ENCODE data around the gene ARMC7. TPM values are rescaled to one million over a fixed set of nuclear protein-coding genes. Genes with fewer than 3 reads are reported as not detected.

Gene ARMC7
- total and polyA plus RNA-seq, 2 of the 13 experiments (the other 11 are each of a cell fraction or from before 2014, with no cell fraction given): 3.9 to 4.2 TPM

DNA sequence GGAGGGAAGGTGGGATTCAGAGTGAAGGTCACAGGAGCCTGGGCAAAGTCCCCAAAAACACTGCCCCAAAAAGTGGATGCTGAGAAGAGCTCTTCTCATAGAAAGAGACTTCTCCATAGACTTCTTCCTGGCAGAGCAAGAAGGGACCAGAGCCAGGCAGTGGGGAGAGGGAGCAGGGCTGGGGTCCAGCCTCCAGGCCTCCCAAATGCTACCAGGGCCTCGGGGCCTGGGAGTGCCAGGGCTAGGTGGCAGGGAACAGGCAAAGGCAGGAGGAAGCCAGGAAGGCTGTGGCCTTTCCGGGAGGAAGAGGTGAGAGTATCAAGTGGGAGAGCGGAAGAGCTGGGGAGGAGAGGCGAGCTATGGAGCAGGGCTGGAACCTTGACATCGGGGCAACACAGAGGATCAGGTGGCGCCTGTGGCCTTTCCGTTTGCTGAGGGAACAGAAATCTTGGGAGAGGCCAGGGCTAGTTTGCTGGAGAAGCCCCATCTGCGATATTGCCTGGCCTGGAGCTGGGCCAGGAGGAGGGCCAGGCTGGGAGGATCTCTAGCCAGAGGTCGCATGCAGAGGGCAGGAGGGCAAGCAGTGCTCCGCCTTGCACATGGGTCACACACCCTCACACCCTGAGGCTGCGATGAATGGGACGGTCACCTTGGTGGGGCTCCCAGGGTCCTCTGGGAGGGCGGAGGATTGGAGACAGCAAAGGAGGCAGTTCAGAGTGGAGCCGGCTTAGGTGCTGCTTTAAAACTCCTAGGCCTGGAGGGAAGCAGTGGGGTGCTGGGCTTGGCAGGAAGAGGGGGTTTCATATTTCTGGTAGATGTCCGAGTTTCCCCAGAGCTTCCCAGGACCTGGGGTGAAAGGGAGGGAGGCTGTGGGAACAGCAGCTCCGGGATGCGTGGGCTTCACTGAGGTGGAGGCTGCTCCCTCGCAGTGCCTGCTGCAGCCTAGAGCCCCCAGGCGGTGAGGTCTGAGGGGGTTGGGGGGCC is 18.6 kb upstream of the ARMC7 start (continued):
- no peak for TF ChIP-seq ZBTB3 (CRISPR knock-in tag; IDR thresholded peaks at IDR 0.05; ENCODE audit: borderline replicate concordance, low read depth)
- TF ChIP-seq, protein P1, sequence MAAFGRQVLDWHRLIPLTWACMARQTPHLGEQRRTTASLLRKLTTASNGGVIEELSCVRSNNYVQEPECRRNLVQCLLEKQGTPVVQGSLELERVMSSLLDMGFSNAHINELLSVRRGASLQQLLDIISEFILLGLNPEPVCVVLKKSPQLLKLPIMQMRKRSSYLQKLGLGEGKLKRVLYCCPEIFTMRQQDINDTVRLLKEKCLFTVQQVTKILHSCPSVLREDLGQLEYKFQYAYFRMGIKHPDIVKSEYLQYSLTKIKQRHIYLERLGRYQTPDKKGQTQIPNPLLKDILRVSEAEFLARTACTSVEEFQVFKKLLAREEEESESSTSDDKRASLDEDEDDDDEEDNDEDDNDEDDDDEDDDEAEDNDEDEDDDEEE (CRISPR knock-in tag; IDR thresholded peaks at IDR 0.05): no peak
- peak; percentile 95 for TF ChIP-seq PHF21A (CRISPR knock-in tag; IDR thresholded peaks at IDR 0.05)
- TF ChIP-seq ZFP82 (CRISPR knock-in tag; IDR thresholded peaks at IDR 0.05; ENCODE audit: borderline replicate concordance): no peak
- no peak; the same call in 1 of the 2 replicates for TF ChIP-seq CENPT (CRISPR knock-in tag; IDR thresholded peaks at IDR 0.05; ENCODE audit: low read depth)
- TF ChIP-seq, protein P2, sequence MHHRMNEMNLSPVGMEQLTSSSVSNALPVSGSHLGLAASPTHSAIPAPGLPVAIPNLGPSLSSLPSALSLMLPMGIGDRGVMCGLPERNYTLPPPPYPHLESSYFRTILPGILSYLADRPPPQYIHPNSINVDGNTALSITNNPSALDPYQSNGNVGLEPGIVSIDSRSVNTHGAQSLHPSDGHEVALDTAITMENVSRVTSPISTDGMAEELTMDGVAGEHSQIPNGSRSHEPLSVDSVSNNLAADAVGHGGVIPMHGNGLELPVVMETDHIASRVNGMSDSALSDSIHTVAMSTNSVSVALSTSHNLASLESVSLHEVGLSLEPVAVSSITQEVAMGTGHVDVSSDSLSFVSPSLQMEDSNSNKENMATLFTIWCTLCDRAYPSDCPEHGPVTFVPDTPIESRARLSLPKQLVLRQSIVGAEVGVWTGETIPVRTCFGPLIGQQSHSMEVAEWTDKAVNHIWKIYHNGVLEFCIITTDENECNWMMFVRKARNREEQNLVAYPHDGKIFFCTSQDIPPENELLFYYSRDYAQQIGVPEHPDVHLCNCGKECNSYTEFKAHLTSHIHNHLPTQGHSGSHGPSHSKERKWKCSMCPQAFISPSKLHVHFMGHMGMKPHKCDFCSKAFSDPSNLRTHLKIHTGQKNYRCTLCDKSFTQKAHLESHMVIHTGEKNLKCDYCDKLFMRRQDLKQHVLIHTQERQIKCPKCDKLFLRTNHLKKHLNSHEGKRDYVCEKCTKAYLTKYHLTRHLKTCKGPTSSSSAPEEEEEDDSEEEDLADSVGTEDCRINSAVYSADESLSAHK (CRISPR knock-in tag; IDR thresholded peaks at IDR 0.05; ENCODE audit: borderline replicate concordance): no peak
- no peak for TF ChIP-seq RFX3 (CRISPR knock-in tag; IDR thresholded peaks at IDR 0.05)
- TF ChIP-seq, protein P3, sequence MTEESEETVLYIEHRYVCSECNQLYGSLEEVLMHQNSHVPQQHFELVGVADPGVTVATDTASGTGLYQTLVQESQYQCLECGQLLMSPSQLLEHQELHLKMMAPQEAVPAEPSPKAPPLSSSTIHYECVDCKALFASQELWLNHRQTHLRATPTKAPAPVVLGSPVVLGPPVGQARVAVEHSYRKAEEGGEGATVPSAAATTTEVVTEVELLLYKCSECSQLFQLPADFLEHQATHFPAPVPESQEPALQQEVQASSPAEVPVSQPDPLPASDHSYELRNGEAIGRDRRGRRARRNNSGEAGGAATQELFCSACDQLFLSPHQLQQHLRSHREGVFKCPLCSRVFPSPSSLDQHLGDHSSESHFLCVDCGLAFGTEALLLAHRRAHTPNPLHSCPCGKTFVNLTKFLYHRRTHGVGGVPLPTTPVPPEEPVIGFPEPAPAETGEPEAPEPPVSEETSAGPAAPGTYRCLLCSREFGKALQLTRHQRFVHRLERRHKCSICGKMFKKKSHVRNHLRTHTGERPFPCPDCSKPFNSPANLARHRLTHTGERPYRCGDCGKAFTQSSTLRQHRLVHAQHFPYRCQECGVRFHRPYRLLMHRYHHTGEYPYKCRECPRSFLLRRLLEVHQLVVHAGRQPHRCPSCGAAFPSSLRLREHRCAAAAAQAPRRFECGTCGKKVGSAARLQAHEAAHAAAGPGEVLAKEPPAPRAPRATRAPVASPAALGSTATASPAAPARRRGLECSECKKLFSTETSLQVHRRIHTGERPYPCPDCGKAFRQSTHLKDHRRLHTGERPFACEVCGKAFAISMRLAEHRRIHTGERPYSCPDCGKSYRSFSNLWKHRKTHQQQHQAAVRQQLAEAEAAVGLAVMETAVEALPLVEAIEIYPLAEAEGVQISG (CRISPR knock-in tag; IDR thresholded peaks at IDR 0.05): 0 out of 2 replicates have a peak, but pooled peaks have one; percentile 41
- TF ChIP-seq, protein P4, sequence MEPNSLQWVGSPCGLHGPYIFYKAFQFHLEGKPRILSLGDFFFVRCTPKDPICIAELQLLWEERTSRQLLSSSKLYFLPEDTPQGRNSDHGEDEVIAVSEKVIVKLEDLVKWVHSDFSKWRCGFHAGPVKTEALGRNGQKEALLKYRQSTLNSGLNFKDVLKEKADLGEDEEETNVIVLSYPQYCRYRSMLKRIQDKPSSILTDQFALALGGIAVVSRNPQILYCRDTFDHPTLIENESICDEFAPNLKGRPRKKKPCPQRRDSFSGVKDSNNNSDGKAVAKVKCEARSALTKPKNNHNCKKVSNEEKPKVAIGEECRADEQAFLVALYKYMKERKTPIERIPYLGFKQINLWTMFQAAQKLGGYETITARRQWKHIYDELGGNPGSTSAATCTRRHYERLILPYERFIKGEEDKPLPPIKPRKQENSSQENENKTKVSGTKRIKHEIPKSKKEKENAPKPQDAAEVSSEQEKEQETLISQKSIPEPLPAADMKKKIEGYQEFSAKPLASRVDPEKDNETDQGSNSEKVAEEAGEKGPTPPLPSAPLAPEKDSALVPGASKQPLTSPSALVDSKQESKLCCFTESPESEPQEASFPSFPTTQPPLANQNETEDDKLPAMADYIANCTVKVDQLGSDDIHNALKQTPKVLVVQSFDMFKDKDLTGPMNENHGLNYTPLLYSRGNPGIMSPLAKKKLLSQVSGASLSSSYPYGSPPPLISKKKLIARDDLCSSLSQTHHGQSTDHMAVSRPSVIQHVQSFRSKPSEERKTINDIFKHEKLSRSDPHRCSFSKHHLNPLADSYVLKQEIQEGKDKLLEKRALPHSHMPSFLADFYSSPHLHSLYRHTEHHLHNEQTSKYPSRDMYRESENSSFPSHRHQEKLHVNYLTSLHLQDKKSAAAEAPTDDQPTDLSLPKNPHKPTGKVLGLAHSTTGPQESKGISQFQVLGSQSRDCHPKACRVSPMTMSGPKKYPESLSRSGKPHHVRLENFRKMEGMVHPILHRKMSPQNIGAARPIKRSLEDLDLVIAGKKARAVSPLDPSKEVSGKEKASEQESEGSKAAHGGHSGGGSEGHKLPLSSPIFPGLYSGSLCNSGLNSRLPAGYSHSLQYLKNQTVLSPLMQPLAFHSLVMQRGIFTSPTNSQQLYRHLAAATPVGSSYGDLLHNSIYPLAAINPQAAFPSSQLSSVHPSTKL (CRISPR knock-in tag; IDR thresholded peaks at IDR 0.05): peak; percentile 92
- 0 out of 2 replicates have a peak, but pooled peaks have one; percentile 62 for TF ChIP-seq MXD4 (CRISPR knock-in tag; IDR thresholded peaks at IDR 0.05)
- TF ChIP-seq ZNF446 (CRISPR knock-in tag; IDR thresholded peaks at IDR 0.05): no peak
- TF ChIP-seq ZFAT (CRISPR knock-in tag; conservative IDR thresholded peaks at IDR 0.05): no peak
- TF ChIP-seq, protein P5, sequence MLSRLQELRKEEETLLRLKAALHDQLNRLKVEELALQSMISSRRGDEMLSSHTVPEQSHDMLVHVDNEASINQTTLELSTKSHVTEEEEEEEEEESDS (CRISPR knock-in tag; IDR thresholded peaks at IDR 0.05; ENCODE audit: borderline replicate concordance): no peak
